ENCODE results near the gene ADGRG1. TPM values are rescaled to one million over a fixed set of nuclear protein-coding genes. Genes with fewer than 3 reads are reported as not detected.

Gene ADGRG1
- total and polyA plus RNA-seq, 3 donors from 2014 or later: 134 to 346 (median 296) TPM

GRCh38 chr16:57714047-57714446, 85.6 kb downstream of the ADGRG1 start:
- Histone ChIP-seq H3K27ac (no peak overlapping the region), H3K4me1 (no peaks in the 10 kb centered on the region), H3K27me3 (no peaks in the 10 kb centered on the region), H3K4me3 (no peak overlapping the region), H3K9me3 (no peaks in the 10 kb centered on the region), H3K36me3 (ENCODE audit: low read depth, missing control alignments) (no peaks in the 10 kb centered on the region)
- DNase-seq: no peak
- intact Hi-C loops (cut with DNase I; ENCODE audit: low total_unique reads): no loop called here
- WGBS, 2 donors: 92 to 93% methylated on average over 6 of the region's 6 CpGs
- TF ChIP-seq POLR2A (IDR thresholded peaks at IDR 0.05): no peak
- TF ChIP-seq CTCF (IDR thresholded peaks at IDR 0.05): no peak

Other genes with a start within 250 kb of the ADGRG1 start
- under 1 TPM in 1 of 2 donors, not detected in 1; 0.81 TPM for gene CCL17, start 223.9 kb upstream of the ADGRG1 start, total RNA-seq
- 4.0 TPM for gene CCL17, start 223.9 kb upstream of the ADGRG1 start, polyA plus RNA-seq (ENCODE audit: insufficient read depth, low read depth, low replicate concordance)
- 10 to 100 TPM; 74.9 to 77.1 TPM for gene CIAPIN1, start 181.2 kb upstream of the ADGRG1 start, total RNA-seq
- gene CIAPIN1, start 181.2 kb upstream of the ADGRG1 start, polyA plus RNA-seq (ENCODE audit: insufficient read depth, low read depth, low replicate concordance): 205 TPM
- gene COQ9, start 181.2 kb upstream of the ADGRG1 start, total RNA-seq: 10 to 100 TPM; 74.1 to 77.1 TPM
- 93.5 TPM for gene COQ9, start 181.2 kb upstream of the ADGRG1 start, polyA plus RNA-seq (ENCODE audit: insufficient read depth, low read depth, low replicate concordance)
- 100 to 1,000 TPM in 1 of 2 donors, 10 to 100 TPM in 1; 88.7 to 102 TPM for gene POLR2C, start 166.0 kb upstream of the ADGRG1 start, total RNA-seq
- 65.0 TPM for gene POLR2C, start 166.0 kb upstream of the ADGRG1 start, polyA plus RNA-seq (ENCODE audit: insufficient read depth, low read depth, low replicate concordance)
- gene DOK4, start 142.1 kb upstream of the ADGRG1 start, total RNA-seq: 10 to 100 TPM; 25.3 to 32.9 TPM
- 15.5 TPM for gene DOK4, start 142.1 kb upstream of the ADGRG1 start, polyA plus RNA-seq (ENCODE audit: insufficient read depth, low read depth, low replicate concordance)
- 10 to 100 TPM; 13.1 to 16.7 TPM for gene CCDC102A, start 92.1 kb upstream of the ADGRG1 start, total RNA-seq
- 7.7 TPM for gene CCDC102A, start 92.1 kb upstream of the ADGRG1 start, polyA plus RNA-seq (ENCODE audit: insufficient read depth, low read depth, low replicate concordance)
- 1 to 10 TPM; 2.3 to 2.4 TPM for gene ADGRG5, start 86.0 kb upstream of the ADGRG1 start, total RNA-seq
- 2.7 TPM for gene ADGRG5, start 86.0 kb upstream of the ADGRG1 start, polyA plus RNA-seq (ENCODE audit: insufficient read depth, low read depth, low replicate concordance)
- gene ADGRG3, start 39.7 kb downstream of the ADGRG1 start, total RNA-seq: under 1 TPM; 0.37 to 0.63 TPM
- gene ADGRG3, start 39.7 kb downstream of the ADGRG1 start, polyA plus RNA-seq (ENCODE audit: insufficient read depth, low read depth, low replicate concordance): 0.82 TPM
- 10 to 100 TPM; 35.4 to 62.7 TPM for gene DRC7, start 66.2 kb downstream of the ADGRG1 start, total RNA-seq
- gene DRC7, start 66.2 kb downstream of the ADGRG1 start, polyA plus RNA-seq (ENCODE audit: insufficient read depth, low read depth, low replicate concordance): 199 TPM
- gene KATNB1, start 107.1 kb downstream of the ADGRG1 start, total RNA-seq: 10 to 100 TPM; 52.7 to 53.5 TPM
- gene KATNB1, start 107.1 kb downstream of the ADGRG1 start, polyA plus RNA-seq (ENCODE audit: insufficient read depth, low read depth, low replicate concordance): 105 TPM
- 100 to 1,000 TPM; 137 to 185 TPM for gene KIFC3, start 173.9 kb downstream of the ADGRG1 start, total RNA-seq
- gene KIFC3, start 173.9 kb downstream of the ADGRG1 start, polyA plus RNA-seq (ENCODE audit: insufficient read depth, low read depth, low replicate concordance): 105 TPM